Mucosa of rectum (tissue), 2 donors: ENCODE results near the gene TPM3.
"Not testable (repeated sequence)": the region's sequence is repeated elsewhere in the genome, so short reads cannot be mapped to it uniquely, and the experiment has no call there.

Source experiments
- H3K27ac ChIP-seq, 2 donors: one replicate each; pipeline ENCODE4 v1.7.0; 2013; ENCODE audit warnings: inconsistent platforms in 2 of 2, low read depth in 2 of 2, low read length in 2 of 2
- H3K27me3 ChIP-seq, 2 donors: one replicate each; pipeline ENCODE4 v1.7.0; 2013; ENCODE audit warnings: low read length in 2 of 2; ENCODE audit not compliant: control insufficient read depth in 2 of 2, insufficient read depth in 2 of 2
- H3K36me3 ChIP-seq, 2 donors: one replicate each; pipeline ENCODE4 v1.7.0; 2013; ENCODE audit warnings: low read length in 2 of 2; ENCODE audit not compliant: control insufficient read depth in 2 of 2, insufficient read depth in 2 of 2
- H3K4me1 ChIP-seq, 2 donors: one replicate each; pipeline ENCODE4 v1.7.0; 2013; ENCODE audit warnings: low read length in 2 of 2, mild to moderate bottlenecking in 1 of 2; ENCODE audit not compliant: control insufficient read depth in 2 of 2, insufficient read depth in 2 of 2
- H3K4me3 ChIP-seq, 2 donors: one replicate each; pipeline ENCODE4 v1.7.0; 2013; ENCODE audit warnings: low read length in 2 of 2
- H3K9ac ChIP-seq, 2 donors: one replicate each; pipeline ENCODE4 v1.7.0; 2013; ENCODE audit warnings: low read length in 2 of 2, low read depth in 1 of 2, mild to moderate bottlenecking in 1 of 2
- H3K9me3 ChIP-seq, 2 donors: one replicate each; pipeline ENCODE4 v1.7.0; 2013; ENCODE audit warnings: low read length in 2 of 2; ENCODE audit not compliant: control insufficient read depth in 2 of 2
- donor health status: healthy.
- donor health status: Normal muscosa, but diverticular disease.

Gene TPM3

GRCh38 chr1:154129391-154129970 is 62.4 kb downstream of the TPM3 start:
- no peaks in the 10 kb centered on the region for H3K27me3 ChIP-seq
- no peak overlapping the region for H3K9ac ChIP-seq
- H3K9me3 ChIP-seq, result no peaks in the 10 kb centered on the region
- no peak overlapping the region for H3K27ac ChIP-seq
- no peaks in the 10 kb centered on the region for H3K4me1 ChIP-seq
- no peak overlapping the region for H3K4me3 ChIP-seq
- H3K36me3 ChIP-seq, result no peaks in the 10 kb centered on the region

GRCh38 chr1:154123205-154123604 is 68.7 kb downstream of the TPM3 start:
- H3K36me3 ChIP-seq, H3K4me3 ChIP-seq, H3K4me1 ChIP-seq, H3K9ac ChIP-seq, H3K9me3 ChIP-seq, H3K27me3 ChIP-seq, H3K27ac ChIP-seq: not testable (repeated sequence)

DNA sequence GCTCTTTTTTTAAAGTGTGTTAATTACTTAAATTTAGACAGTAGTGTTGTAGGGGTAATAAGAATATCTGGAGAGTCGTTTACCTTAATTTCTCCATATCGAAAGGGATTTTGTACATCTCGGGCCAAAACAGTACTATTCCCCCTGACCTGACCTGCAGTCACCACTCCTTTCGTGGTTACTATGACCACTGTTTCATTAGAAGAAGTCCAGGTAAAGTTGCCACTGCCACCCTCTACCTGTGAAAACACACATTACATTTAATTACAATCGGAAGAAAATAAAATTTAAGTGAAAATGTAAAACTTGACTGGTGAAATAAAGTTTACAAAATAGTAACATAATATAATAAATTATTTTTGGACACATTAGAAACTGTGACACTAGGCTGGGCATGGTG is 74.3 kb downstream of the TPM3 start:
- Histone ChIP-seq H3K4me1 (peaks cover 0 to 5% of the 10 kb centered on the region in 2 donors), H3K27me3 (no peaks in the 10 kb centered on the region), H3K9ac (no peak overlapping the region), H3K36me3 (no peaks in the 10 kb centered on the region), H3K4me3 (no peak overlapping the region), H3K9me3 (no peaks in the 10 kb centered on the region), H3K27ac (no peak overlapping the region)

GRCh38 chr1:154115180-154115579 is 76.7 kb downstream of the TPM3 start:
- Histone ChIP-seq H3K9ac (no peak overlapping the region), H3K4me1 (peaks cover 0 to 5% of the 10 kb centered on the region in 2 donors), H3K36me3 (no peaks in the 10 kb centered on the region), H3K27ac (no peak overlapping the region), H3K9me3 (no peaks in the 10 kb centered on the region), H3K4me3 (no peak overlapping the region), H3K27me3 (no peaks in the 10 kb centered on the region)
